IPS-15b (cell line): ENCODE data around the gene CSPG5.

Source experiments
- H3K27me3 ChIP-seq: one replicate; pipeline ENCODE4 v1.6.1; 2013; ENCODE audit warnings: low read length; ENCODE audit not compliant: control insufficient read depth, insufficient read depth
- H3K36me3 ChIP-seq: one replicate; pipeline ENCODE4 v1.6.1; 2013; ENCODE audit warnings: low read length; ENCODE audit not compliant: control insufficient read depth, insufficient read depth
- H3K4me1 ChIP-seq: one replicate; pipeline ENCODE4 v1.6.1; 2013; ENCODE audit warnings: mild to moderate bottlenecking, low read length; ENCODE audit not compliant: control insufficient read depth, insufficient read depth
- H3K4me3 ChIP-seq: one replicate; pipeline ENCODE4 v1.5.1; 2013; ENCODE audit warnings: low read depth, low read length
- H3K9ac ChIP-seq: one replicate; pipeline ENCODE4 v1.6.1; 2013; ENCODE audit warnings: low read depth, mild to moderate bottlenecking, low read length
- H3K9me3 ChIP-seq: one replicate; pipeline ENCODE4 v1.6.1; 2013; ENCODE audit warnings: mild to moderate bottlenecking, low read length; ENCODE audit not compliant: control insufficient read depth, insufficient read depth

Gene CSPG5

DNA sequence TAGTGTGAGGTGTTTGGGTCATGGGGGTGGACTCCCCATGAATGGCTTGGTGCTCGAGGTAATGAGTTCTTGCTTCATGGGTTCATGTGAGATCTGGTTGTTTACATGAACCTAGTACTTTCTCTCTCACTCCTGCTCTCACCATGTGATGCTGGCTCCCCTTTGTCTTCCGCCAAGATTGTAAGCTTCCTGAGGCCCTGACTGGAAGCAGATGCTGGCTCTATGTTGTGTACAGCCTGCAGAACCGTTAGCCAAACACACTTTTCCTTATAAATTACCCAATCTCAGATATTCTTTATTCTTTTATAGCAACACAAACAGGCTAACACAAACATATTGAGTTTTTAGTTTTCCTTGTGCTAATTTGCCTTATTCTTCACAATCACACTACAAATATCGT, 3.2 kb upstream of the CSPG5 start:
- H3K9ac ChIP-seq: no peak overlapping the region
- peaks cover 36% of the 10 kb centered on the region for H3K27me3 ChIP-seq
- H3K4me1 ChIP-seq: peaks cover 5% of the 10 kb centered on the region
- no peaks in the 10 kb centered on the region for H3K9me3 ChIP-seq
- H3K36me3 ChIP-seq: peaks cover 7% of the 10 kb centered on the region
- H3K4me3 ChIP-seq: no peak overlapping the region

DNA sequence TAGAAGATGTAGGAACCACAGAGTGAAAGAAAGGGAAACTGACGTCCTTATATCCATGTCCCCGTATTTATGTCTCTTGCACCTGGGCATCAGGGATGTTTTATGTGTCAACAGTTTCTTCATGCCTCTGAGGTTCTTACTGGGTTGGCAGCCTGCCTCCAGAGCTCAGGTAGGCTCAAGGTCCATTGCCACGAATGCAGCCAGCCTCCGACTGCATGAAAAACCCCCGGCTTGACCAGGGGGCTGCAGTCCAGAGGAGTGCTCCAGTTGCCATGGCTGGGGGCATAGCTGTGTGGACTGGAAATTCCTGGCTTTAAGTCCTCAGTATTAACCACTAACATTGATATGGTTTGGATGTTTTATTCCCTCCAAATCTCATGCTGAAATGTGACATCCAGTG, 2.8 kb upstream of the CSPG5 start:
- peaks cover 4% of the 10 kb centered on the region for H3K36me3 ChIP-seq
- H3K9ac ChIP-seq: no peak overlapping the region
- H3K27me3 ChIP-seq: peaks cover 39% of the 10 kb centered on the region
- no peak overlapping the region for H3K4me3 ChIP-seq
- no peaks in the 10 kb centered on the region for H3K9me3 ChIP-seq
- peaks cover 5% of the 10 kb centered on the region for H3K4me1 ChIP-seq

DNA sequence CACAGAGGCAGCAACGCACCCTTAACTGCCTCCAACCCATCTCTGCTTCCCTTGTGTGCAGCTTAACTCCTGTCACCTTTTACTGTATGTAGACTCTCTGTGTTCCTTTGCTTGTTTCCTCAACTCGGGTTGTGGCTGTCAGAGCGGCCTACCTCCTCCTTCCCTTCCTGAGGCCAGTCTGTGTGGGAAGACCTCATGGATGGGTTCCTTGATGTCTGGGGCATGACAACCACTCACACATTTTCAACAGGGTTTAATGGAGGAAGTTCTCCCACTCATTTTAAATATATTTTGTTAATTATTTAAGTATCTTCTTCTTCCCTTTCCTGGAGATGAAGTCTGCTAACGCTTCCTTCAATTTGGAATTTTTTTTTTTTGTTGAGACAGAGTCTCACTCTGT, 1.8 kb upstream of the CSPG5 start:
- Histone ChIP-seq H3K9ac (no peak overlapping the region), H3K4me1 (peaks cover 5% of the 10 kb centered on the region), H3K27me3 (peaks cover 39% of the 10 kb centered on the region), H3K36me3 (peaks cover 2% of the 10 kb centered on the region), H3K4me3 (no peak overlapping the region), H3K9me3 (no peaks in the 10 kb centered on the region)

DNA sequence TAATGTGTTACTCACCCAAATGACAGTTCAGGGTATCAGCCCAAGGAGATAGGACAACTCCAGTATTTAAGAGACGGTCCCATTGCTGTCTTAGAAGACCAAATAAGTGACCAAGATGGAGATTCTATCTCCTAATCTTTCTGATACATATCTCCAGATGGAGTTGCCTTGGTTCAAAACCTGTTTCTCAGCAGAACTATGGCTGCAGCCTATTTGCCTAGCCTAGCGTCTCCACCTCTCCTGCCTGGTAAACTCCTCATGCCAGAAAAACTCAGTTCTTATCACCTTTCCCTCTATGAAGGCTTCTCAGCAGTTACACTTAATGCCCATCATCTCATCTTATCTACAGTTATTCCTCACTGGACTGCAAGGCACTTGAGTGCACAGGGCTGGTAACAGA, 1.2 kb upstream of the CSPG5 start:
- H3K4me1 ChIP-seq: peaks cover 5% of the 10 kb centered on the region
- H3K9me3 ChIP-seq: no peaks in the 10 kb centered on the region
- peaks cover 39% of the 10 kb centered on the region for H3K27me3 ChIP-seq
- no peak overlapping the region for H3K9ac ChIP-seq
- no peaks in the 10 kb centered on the region for H3K36me3 ChIP-seq
- H3K4me3 ChIP-seq: no peak overlapping the region

DNA sequence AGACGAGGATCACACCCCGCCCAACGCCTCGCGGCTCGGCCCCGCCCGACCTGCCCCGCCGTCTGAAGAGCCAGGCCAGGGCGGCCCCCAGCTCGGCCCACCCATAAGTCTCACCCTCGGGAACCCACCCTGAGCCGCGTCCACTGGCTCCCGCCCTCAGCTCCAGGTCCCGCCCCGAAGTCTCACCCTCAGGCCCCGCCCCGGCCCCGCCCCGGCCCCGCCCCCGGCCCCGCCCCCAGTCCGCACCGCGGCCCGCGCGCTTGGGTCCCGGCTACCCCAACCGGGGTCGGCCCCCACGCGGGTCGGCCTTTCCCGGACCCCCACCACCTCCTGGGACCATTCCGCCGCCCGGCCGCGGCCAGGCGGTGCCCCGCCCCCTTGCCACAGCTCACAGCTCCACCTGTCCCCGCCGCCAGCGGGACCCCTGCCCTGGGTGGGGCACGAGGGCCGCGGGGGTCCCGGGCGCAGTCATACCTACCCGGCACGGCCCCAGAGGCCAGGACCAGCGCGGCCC, 489 bp downstream of the CSPG5 start:
- Histone ChIP-seq H3K27me3 (peaks cover 39% of the 10 kb centered on the region), H3K9ac (no peak overlapping the region), H3K4me1 (peaks cover 2% of the 10 kb centered on the region), H3K9me3 (no peaks in the 10 kb centered on the region), H3K4me3 (peak overlapping the region; percentile 41), H3K36me3 (no peaks in the 10 kb centered on the region)

DNA sequence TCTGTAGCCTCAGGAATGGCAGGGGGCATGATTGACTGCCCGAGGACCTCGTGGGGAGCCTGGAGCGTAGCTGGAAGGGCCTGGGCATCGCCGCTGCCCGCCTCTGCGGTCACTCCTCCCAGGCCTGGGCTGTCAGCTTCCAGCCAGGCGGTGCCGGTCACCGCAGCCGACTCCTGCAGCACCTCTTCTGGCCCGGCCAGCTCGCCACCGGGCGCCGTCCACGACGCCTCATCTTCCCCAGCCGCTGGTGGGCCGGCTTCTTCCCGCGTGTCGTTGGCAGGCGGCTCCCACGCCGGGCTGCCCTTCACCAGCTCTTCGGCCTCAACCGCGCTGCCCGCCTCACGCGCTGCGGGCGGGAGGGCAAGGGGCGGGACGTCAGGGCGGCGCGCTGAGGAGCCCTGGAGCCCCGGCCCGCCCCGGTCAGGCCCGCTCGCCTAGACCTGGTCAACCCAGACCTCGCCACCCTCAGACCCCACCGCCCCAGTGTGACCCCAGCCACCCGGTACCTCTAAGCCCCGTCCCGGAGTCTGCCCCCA, 1.0 kb downstream of the CSPG5 start:
- Histone ChIP-seq H3K27me3 (peaks cover 39% of the 10 kb centered on the region), H3K36me3 (no peaks in the 10 kb centered on the region), H3K9ac (no peak overlapping the region), H3K9me3 (no peaks in the 10 kb centered on the region), H3K4me1 (peaks cover 2% of the 10 kb centered on the region), H3K4me3 (peak overlapping the region; percentile 41)

DNA sequence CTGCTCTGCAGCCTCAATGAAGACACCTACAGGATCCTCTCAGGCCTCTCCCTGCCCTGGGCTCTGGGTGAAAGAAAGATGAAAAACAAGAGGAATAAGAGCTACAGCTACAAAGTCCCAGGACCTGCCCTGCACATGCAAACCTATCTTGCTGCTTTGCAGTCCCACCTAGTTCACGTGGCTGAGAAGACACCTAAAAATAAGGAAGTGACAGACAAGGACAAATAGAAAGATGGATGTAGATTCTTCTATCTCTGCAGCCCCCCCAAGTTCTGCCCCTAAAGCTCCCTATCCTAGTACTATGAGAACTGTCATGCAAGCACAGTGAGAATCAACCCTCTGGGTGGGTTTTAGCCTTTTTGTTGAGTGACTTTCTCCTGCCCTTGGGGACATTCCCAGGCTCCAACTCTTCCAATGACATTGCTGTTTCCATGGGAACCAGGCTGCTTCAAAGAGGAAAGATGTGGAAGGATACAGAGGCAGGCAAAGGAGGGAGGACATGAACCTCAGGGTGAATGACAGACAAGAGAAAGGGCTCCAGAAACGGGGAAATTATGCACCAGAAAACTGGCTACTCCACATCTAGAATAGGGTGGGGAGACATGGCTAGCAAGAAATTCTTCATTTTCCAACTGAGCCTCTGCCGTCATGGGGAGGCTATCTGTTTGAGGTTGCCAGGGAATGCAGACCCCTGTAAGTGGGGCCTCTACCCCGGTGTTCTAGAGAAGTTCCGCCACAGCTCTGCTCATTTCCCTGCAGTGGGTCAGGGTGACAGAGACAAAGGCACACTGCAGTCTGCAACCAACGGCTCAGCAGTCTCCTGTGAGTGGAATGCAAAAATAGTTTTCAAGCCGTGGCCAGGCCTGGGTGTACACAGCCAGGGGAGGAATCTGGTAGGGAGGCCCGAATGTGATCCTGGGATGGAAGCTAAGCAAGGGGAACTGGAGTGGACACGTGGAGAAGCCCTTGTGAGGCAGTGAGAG, 5.2 kb downstream of the CSPG5 start:
- Histone ChIP-seq H3K4me3 (no peak overlapping the region), H3K36me3 (no peaks in the 10 kb centered on the region), H3K9me3 (no peaks in the 10 kb centered on the region), H3K4me1 (no peaks in the 10 kb centered on the region), H3K27me3 (peaks cover 12% of the 10 kb centered on the region), H3K9ac (no peak overlapping the region)

DNA sequence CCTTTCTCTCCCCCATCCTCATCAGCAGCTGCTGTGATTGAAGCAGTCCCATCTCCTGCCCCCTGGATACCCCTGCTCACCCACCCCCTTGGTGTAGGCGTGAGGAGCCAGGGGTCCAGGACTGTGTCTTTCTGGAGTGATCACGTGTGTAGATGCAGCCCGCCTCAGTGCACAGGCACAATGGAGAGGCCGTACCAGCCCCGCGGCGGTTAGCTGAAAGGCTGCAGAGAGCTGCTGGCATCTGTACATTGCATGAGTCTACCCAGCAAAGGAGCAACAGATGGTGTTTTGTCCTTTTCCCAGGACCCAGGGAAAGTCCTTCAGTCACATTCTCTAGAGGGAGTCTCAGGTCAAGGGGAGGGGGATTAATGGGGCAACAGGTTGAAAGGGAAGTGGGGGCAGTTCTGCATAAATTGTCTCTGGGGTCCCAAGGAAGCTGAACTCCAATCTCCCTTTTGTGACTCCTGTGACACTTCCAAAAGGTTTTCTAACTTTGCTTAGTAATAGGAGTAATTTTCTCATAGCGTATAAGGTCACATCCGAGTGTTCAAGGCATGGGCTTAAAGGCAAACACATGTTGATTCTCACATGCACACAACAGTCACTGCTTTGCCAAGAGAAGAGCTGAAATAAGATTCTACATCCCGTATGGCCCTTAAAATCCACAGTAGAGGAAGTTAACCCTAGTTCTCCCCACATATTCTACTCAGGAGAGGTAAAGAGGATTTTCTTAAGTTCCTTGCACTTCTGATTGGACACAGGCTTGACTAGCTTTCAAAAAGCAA, 7.1 kb downstream of the CSPG5 start:
- Histone ChIP-seq H3K9ac (no peak overlapping the region), H3K36me3 (no peaks in the 10 kb centered on the region), H3K27me3 (peaks cover under 1% of the 10 kb centered on the region), H3K9me3 (no peaks in the 10 kb centered on the region), H3K4me3 (no peak overlapping the region), H3K4me1 (no peaks in the 10 kb centered on the region)

DNA sequence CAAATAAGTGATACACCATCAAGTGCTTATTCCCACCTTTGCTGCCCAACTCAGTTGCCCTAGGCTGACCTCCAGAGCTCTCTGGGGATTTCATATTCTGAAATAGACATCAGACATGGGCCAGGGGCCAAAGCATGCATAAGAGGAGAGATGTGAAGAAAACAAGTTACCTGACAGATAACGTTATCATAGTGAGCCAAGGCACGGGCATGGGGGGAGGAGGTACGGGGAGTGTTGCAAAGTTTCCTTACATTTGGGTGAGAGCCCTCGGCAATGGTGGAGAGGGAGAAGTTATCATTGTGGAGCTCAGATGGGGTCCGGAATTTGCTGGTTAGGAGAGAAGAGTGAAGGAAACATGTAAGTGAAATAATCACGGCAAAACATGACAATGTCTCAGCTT, 9.8 kb downstream of the CSPG5 start:
- no peaks in the 10 kb centered on the region for H3K27me3 ChIP-seq
- no peaks in the 10 kb centered on the region for H3K36me3 ChIP-seq
- no peak overlapping the region for H3K9ac ChIP-seq
- H3K4me3 ChIP-seq: no peak overlapping the region
- no peaks in the 10 kb centered on the region for H3K9me3 ChIP-seq
- H3K4me1 ChIP-seq: no peaks in the 10 kb centered on the region

DNA sequence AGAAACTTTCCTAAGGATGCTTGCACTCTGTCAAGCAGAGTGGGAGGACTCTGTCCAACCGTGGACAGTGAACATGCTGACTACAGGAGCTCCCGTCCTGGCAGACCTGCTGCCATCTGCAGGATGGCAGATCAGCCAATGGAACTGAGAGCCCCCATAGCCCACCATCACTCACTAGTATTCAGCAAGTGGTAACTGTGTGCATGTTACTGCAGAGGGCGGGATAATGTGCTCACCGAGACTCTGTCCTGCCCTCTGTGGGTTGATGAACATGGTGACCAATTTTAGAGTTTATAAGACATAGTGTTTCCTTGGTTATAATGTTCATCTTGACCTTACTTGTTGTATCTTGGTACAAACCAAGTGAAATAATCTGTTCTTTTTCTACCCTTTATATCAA, 11.5 kb downstream of the CSPG5 start:
- Histone ChIP-seq H3K4me3 (no peak overlapping the region), H3K9me3 (no peaks in the 10 kb centered on the region), H3K27me3 (no peaks in the 10 kb centered on the region), H3K36me3 (no peaks in the 10 kb centered on the region), H3K4me1 (no peaks in the 10 kb centered on the region), H3K9ac (no peak overlapping the region)

DNA sequence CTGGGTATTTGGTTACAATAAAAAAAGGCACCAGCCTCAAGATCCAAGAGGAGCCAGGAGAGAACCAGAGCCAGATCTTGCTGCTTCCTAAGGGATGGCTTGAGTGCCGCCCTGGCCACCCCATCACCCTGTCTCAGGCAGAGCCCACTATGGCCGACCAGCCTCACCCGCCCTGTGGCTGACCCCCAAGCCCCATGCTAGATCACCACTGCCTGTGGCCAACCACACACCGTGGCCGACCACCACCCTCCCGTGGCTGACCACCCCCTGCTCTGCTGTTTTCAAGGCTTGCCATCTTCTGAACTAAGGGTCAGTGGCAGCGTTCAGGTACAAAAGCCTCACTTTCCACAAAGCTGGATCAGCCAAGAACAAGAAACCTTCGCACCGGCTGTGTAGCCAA, 12.0 kb downstream of the CSPG5 start:
- no peak overlapping the region for H3K4me3 ChIP-seq
- H3K9me3 ChIP-seq: no peaks in the 10 kb centered on the region
- H3K27me3 ChIP-seq: no peaks in the 10 kb centered on the region
- H3K36me3 ChIP-seq: no peaks in the 10 kb centered on the region
- H3K9ac ChIP-seq: no peak overlapping the region
- no peaks in the 10 kb centered on the region for H3K4me1 ChIP-seq
